NCI-H1930 (cell line): ENCODE measurements around the gene MRPL32.

Experiments used
- DNase-seq, 2 experiments: peaks; one replicate each; lab custom pipeline; 2025; lab: John Stamatoyannopoulos, UW

MRPL32 gene

DNA sequence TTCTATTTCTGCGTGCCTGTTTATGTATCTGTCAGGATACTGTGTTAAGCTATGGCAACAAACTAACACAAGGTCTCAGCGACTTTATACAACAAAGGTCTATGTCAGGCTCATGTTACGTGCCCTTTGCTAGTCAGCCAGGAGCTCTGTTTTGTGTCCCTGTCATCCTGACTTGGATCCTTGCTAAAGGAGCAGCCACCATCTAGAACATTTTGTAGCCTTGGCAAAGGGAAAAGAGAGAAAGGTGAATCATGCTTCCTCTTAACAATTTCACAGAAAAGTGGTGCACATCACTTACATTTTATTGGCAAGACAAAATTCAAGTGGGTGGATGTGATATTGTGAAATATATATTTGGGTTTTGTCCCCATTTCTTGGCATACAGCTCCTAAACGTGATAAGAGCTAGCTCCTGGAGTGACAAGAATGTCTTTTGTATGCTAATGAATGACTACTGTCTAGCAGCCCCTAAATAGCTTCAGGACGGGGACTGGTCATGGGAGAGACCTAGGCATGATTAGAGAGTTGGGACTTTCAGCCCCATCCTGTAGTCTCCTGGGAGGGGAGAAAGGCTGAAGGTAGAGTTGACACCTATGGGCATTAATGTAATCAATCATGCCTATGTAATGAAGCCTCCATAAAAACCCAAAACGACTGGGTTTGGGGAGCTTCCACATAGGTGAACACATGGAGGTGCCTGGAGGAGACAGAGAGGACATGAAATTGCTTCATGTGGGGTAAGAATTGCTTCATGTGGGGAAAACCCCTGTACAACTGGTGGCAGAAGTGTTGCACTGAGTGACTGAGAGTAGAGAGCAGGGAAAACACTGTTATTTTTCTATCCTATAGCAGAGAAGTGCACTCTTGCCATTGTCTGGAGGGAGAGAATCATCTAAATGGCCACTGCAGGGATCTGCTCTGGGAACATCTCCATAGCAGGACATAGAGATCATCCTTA is 33.0 kb downstream of the MRPL32 start:
- no peak for DNase-seq

GRCh38 chr7:42967391-42967790 is 35.2 kb downstream of the MRPL32 start:
- DNase-seq, result no peak

GRCh38 chr7:42972699-42973500 is 40.7 kb downstream of the MRPL32 start:
- DNase-seq, result no peak

GRCh38 chr7:42976371-42976770 is 44.2 kb downstream of the MRPL32 start:
- no peak for DNase-seq

GRCh38 chr7:42978496-42978895 is 46.3 kb downstream of the MRPL32 start:
- DNase-seq, result no peak

DNA sequence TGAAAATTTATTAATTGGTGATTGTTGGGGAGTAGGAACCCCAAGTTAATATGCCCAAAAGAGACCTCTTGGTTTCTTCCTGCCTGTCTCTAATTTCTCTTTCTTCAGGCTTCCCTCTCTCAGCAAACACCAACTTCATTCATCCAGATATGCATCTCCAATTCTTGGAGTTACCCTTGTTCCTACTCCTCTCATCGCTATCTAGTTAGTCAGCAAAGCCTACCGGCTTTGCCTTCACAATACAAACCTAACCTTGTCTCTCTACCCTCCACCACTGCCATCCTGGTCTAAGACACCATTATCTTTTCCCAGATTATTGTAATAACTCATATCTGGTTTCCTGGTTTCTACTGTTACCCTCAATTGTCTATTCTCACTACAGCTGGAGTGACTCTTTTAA is 47.9 kb downstream of the MRPL32 start:
- no peak for DNase-seq

DNA sequence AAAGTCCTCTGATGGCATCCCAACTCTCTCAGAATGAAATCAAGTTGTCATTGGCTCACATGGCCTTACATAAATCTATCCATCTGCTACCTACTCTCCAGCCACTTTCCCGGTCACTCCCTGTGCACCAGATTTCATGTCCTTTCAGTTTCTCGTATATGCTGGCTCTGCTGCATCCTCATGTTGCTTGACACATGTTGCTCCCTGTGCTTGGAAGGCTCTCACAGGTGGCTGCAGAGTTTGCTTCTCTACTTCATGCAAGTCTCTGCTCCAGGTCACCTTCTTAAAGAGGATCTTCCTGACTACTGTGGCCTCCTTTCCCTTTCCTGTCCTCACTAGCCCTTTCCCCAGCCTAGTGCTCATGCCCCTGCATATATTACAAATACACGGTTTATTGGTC is 48.3 kb downstream of the MRPL32 start:
- no peak for DNase-seq

DNA sequence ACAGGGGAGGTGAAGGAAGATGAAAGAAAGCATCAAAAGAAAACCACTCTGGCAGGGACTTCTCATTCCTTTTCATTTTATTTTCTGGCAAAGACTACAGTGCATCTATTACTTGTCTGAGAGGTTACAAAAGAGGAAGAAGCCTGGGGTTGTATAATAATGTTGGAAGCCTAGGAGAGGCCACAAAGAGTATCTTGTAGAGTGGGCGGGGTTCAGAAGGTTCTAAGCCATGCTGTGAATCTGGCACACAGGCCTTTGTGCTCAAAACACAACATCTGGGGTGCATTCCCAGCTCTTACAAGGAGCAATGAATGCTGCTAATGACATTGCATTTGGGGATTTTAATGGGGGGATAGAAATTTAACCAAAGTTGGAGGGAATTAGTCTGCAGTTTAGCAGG is 49.4 kb downstream of the MRPL32 start:
- DNase-seq, result no peak

- no peak for DNase-seq
These were observed 50.5 kb downstream of the MRPL32 start for GRCh38 chr7:42982604-42983115.

DNA sequence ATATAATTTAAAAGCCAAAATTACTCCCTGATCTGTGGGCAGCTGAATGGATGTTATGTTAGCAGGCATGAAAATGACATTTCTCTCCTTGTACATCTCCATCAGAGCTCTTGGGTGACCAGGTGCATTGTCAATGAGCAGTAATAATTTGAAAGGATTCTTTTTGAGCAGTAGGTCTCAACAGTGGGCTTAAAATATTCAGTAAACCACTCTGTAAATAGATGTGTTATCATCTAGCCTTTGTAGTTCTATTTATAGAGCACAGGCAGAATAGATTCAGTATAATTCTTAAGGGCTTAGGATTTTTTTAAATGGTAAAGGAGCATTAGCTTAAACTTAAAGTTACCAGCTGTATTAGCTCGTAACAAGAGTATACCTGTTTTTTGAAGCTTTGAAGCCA is 52.0 kb downstream of the MRPL32 start:
- no peak for DNase-seq

DNA sequence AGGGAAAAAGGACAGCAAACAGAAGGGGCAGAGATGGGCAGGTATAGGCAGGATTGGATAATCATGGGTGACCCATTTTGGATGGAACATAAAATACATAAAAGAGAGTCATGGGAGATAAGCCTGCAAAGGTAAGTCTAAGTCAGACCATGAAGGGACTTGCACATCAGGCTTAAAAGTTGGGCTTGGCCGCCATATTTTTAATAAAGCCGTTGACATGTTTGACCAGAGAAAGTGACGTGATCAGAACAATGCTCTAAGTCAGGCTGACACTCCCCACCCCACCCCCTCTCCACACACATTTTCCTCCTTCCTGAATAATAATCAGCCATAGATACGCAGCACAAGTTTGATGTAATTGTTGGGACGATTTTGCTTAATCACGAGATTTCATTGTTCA is 54.0 kb downstream of the MRPL32 start:
- no peak for DNase-seq

DNA sequence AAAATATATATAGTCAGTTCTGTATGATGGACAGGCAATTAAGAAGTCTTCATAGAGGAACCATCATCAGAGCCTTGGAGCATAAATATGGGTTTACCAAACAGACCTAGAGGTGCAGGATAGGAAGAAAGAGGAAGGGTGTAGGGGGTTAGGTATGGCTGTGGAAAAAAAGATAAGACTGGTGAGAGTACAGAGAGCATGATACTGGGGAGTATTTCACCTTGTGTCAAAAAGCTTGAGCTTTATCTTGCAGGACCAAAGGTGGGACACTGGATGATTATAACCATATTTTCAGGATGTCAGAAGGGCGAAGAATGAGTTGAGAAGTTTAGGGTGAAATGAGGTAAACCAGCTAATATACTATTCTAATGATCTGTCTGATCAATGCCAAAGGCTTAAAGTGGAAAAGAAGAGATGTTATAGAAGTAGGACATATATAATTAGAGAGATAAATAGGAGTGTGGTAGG is 54.6 kb downstream of the MRPL32 start:
- DNase-seq, result no peak
